ENCODE results near the gene CSF2.

DNA sequence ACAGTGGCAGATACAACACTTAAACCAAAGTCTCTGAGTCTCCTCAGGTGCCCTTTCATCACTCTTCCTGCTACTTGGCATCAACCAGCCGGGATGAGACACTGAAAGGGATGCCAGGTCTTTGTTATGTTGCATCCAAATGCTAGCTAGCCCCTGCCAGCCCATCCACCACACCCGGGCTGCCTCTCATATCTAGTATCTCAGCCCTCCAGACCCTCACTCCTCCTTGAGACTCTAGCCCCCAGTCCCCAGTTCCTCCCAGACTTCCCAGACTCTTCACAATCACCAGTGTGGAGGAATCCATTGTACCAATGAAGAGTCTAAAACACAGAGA, 21.5 kb downstream of the CSF2 start:
- TF ChIP-seq, protein P1, sequence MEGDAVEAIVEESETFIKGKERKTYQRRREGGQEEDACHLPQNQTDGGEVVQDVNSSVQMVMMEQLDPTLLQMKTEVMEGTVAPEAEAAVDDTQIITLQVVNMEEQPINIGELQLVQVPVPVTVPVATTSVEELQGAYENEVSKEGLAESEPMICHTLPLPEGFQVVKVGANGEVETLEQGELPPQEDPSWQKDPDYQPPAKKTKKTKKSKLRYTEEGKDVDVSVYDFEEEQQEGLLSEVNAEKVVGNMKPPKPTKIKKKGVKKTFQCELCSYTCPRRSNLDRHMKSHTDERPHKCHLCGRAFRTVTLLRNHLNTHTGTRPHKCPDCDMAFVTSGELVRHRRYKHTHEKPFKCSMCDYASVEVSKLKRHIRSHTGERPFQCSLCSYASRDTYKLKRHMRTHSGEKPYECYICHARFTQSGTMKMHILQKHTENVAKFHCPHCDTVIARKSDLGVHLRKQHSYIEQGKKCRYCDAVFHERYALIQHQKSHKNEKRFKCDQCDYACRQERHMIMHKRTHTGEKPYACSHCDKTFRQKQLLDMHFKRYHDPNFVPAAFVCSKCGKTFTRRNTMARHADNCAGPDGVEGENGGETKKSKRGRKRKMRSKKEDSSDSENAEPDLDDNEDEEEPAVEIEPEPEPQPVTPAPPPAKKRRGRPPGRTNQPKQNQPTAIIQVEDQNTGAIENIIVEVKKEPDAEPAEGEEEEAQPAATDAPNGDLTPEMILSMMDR (conservative IDR thresholded peaks at IDR 0.05): no peak
- TF ChIP-seq ZFX (IDR thresholded peaks at IDR 0.05): no peak

All from C4-2B (cell line).